B cell (primary cell): ENCODE results near the gene ITPRIPL2. TPM values are rescaled to one million over a fixed set of nuclear protein-coding genes. Genes with fewer than 3 reads are reported as not detected.
A peak's percentile ranks its signal among the peaks of the same experiment; 100 is the strongest.

Experiments used
- ATAC-seq: fragments of 200-7000 bp; cut with Tn5 transposase; one replicate; pipeline ENCODE4 v1.10.0; 2021; ENCODE audit warnings: low read depth, mild to moderate bottlenecking, moderate number of reproducible peaks, moderate library complexity
- CTCF ChIA-PET: fragments of 350-600 bp; sonication (Branson Sonifier 250); formaldehyde crosslinking; loops from one replicate; lab custom pipeline; 2021; ENCODE audit warnings: antibody characterized with exemption, inconsistent platforms; lab: Charles Lee
- POLR2A ChIA-PET: fragments of 350-600 bp; sonication (Branson Sonifier 250); formaldehyde crosslinking; loops from one replicate; lab custom pipeline; 2021; ENCODE audit warnings: antibody characterized with exemption; lab: Charles Lee
- DNase-seq: peaks from one replicate; pipeline ENCODE4 v3.0.0; 2013
- H2AFZ ChIP-seq: 2 replicates; pipeline ENCODE4 v1.6.1; 2012; ENCODE audit warnings: mild to moderate bottlenecking, low read depth, low read length; ENCODE audit not compliant: insufficient read depth, poor library complexity, severe bottlenecking
- H3K27ac ChIP-seq, 2 donors: 1 replicate in 1 of 2; 2 replicates in 1 of 2; pipeline ENCODE4 v1.5.1; 2012 to 2013; ENCODE audit warnings: low read length in 2 of 2, mild to moderate bottlenecking in 2 of 2, moderate library complexity in 1 of 2
- H3K27me3 ChIP-seq, 4 experiments: fragments of 200-600 bp in 1 of 4; sonication (generic) in 1 of 4; replicated peaks in 1 of 4; 1 replicate in 2 of 4; 2 replicates in 2 of 4; pipeline versions ENCODE4 v1.6.1 to v1.7.0; 2013 to 2016; ENCODE audit warnings: low read length in 3 of 4, mild to moderate bottlenecking in 2 of 4, mixed read lengths in 1 of 4, moderate library complexity in 1 of 4; ENCODE audit not compliant: insufficient read depth in 4 of 4, control insufficient read depth in 3 of 4; ENCODE audit errors: control extremely low read depth in 1 of 4
- H3K36me3 ChIP-seq, 2 experiments: replicated peaks in 1 of 2; 1 replicate in 1 of 2; 2 replicates in 1 of 2; pipeline versions ENCODE4 v1.6.1 to v1.7.1; 2013; ENCODE audit warnings: low read length in 1 of 2; ENCODE audit not compliant: insufficient read depth in 2 of 2, control insufficient read depth in 1 of 2; ENCODE audit errors: control extremely low read depth in 1 of 2, extremely low read depth in 1 of 2
- H3K4me1 ChIP-seq, 2 donors: fragments of 200-600 bp in 1 of 2; sonication (generic) in 1 of 2; 1 replicate in 1 of 2; 2 replicates in 1 of 2; pipeline versions ENCODE4 v1.5.1 to v1.6.1; 2013 to 2017; ENCODE audit warnings: low read length in 2 of 2; ENCODE audit not compliant: control insufficient read depth in 2 of 2, insufficient read depth in 2 of 2
- H3K4me2 ChIP-seq: replicated peaks from 2 replicates; pipeline ENCODE3; 2012; ENCODE audit warnings: mild to moderate bottlenecking, low read depth, low read length; ENCODE audit not compliant: poor library complexity, severe bottlenecking
- H3K4me3 ChIP-seq, 5 experiments: fragments of 200-600 bp in 1 of 5; sonication (generic) in 1 of 5; 1 replicate in 3 of 5; 2 replicates in 2 of 5; pipeline versions ENCODE4 v1.5.1 to v1.7.0; 2011 to 2016; ENCODE audit warnings: low read length in 4 of 5, mild to moderate bottlenecking in 4 of 5, low read depth in 2 of 5, control low read depth in 1 of 5, moderate library complexity in 1 of 5; ENCODE audit not compliant: insufficient read depth in 1 of 5; ENCODE audit errors: control extremely low read depth in 1 of 5, extremely low read depth in 1 of 5
- H3K79me2 ChIP-seq: fragments of 200-600 bp; sonication (generic); one replicate; pipeline ENCODE4 v1.6.0; 2016; ENCODE audit warnings: low read length; ENCODE audit not compliant: control insufficient read depth, insufficient read depth
- H3K9ac ChIP-seq: fragments of 200-600 bp; sonication (generic); 2 replicates; pipeline ENCODE4 v1.6.1; 2017; ENCODE audit warnings: mild to moderate bottlenecking, low read length, moderate library complexity
- H3K9me3 ChIP-seq, 3 donors: one replicate each; pipeline versions ENCODE4 v1.6.1 to v1.7.1; 2013; ENCODE audit warnings: low read length in 2 of 3; ENCODE audit not compliant: control insufficient read depth in 2 of 3, insufficient read depth in 1 of 3; ENCODE audit errors: control extremely low read depth in 1 of 3
- H4K20me1 ChIP-seq: 2 replicates; pipeline ENCODE4 v1.6.0; 2012; ENCODE audit warnings: mild to moderate bottlenecking, low read length; ENCODE audit not compliant: insufficient read depth, control insufficient read depth, poor library complexity, severe bottlenecking
- H3K27ac Mint-ChIP-seq: one replicate; pipeline ENCODE4 v1.8.0; 2021; ENCODE audit warnings: mixed read lengths
- H3K27me3 Mint-ChIP-seq: one replicate; pipeline ENCODE4 v1.8.0; 2021; ENCODE audit warnings: mixed read lengths
- H3K4me1 Mint-ChIP-seq: one replicate; pipeline ENCODE4 v1.8.0; 2021; ENCODE audit warnings: mixed read lengths
- H3K4me3 Mint-ChIP-seq: one replicate; pipeline ENCODE4 v1.8.0; 2021; ENCODE audit warnings: mixed read lengths
- H3K9me3 Mint-ChIP-seq: one replicate; pipeline ENCODE4 v1.8.0; 2022; ENCODE audit warnings: mixed read lengths; ENCODE audit not compliant: insufficient read depth
- EZH2 ChIP-seq: IDR thresholded peaks from 2 replicates; pipeline ENCODE4 v1.6.1; 2012; ENCODE audit warnings: borderline replicate concordance, low read depth, mild to moderate bottlenecking, moderate library complexity, low read length; ENCODE audit not compliant: insufficient read depth, poor library complexity, severe bottlenecking
- WGBS: methylation state at CpG from one replicate; pipeline ENCODE4 v1.1.5; 2013; ENCODE audit warnings: missing lambda C conversion rate; ENCODE audit not compliant: insufficient coverage; 5-methylcytosine and 5-hydroxymethylcytosine counted together
- intact Hi-C: fragments of 100-400 bp; cut with micrococcal nuclease; formaldehyde crosslinking; loops from one replicate; pipeline ENCODE4 v1.10.0; 2022
- polyA plus RNA-seq: library from polyadenylated mRNA; depleted of rRNA; stranded (reverse); fragments of >200 nt; gene quantifications from 2 replicates; pipeline ENCODE4 v1.2.3, GENCODE V29; 2012
- total RNA-seq, 2 donors: library from RNA; stranded (reverse); fragments of 120-200 nt in 1 of 2; gene quantifications; 1 replicate in 1 of 2; 2 replicates in 1 of 2; pipeline versions ENCODE4 v1.2.3 to v1.2.4, GENCODE V29; 2013 to 2022
- TF ChIP-seq, protein P1 (sequence below): fragments of 200-600 bp; IDR thresholded peaks from one replicate; pipeline ENCODE4 v1.8.0; 2022; ENCODE audit warnings: antibody characterized with exemption, mild to moderate bottlenecking

ITPRIPL2 gene
- total and polyA plus RNA-seq, 2 donors (not counting 1 experiment from before 2014, with no cell fraction given), result 1.1 to 15.4 TPM

DNA sequence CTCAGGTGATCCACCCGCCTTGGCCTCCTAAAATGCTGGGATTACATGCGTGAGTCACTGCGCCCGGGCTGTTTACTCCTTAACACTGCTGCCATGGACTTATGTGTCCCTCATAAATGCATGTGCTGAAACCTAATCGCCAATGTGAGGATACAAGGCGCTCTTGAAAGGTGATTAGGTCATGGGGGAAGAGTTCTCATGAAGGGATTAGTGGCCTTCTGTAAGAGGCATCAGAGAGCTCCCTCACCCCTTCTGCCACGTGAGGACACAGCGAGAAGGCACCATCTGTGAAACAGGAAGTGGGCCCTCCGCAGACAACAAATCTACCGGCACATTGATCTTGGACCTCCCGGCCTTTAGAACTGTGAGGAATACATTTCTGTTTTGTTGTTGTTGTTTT, 19.1 kb downstream of the ITPRIPL2 start:
- ChIA-PET POLR2A (no interaction called here), CTCF (interaction anchor here (1.2 kb wide), 1 partner anchor 47 kb away, joined by 3 read pairs; no protein-coding TSS in a partner anchor)
- Mint-ChIP-seq H3K27ac (peak overlapping the region; percentile 67), H3K4me1 (peaks cover 39% of the 10 kb centered on the region), H3K4me3 (peak overlapping the region; percentile 40), H3K27me3 (no peaks in the 10 kb centered on the region), H3K9me3 (no peaks in the 10 kb centered on the region)
- Histone ChIP-seq H2AFZ (no peak overlapping the region), H3K4me1 (peaks cover 7 to 26% of the 10 kb centered on the region in 2 donors), H3K4me3 (no peak overlapping the region), H3K9me3 (peaks cover 0 to 4% (median 0%) of the 10 kb centered on the region in 3 donors), H3K36me3 (no peaks in the 10 kb centered on the region), H3K4me2 (no peak overlapping the region), H3K79me2 (no peaks in the 10 kb centered on the region), H3K27me3 (peaks cover 0 to 7% (median 0%) of the 10 kb centered on the region in 4 experiments), H3K9ac (no peak overlapping the region), H3K27ac (no peak overlapping the region), H4K20me1 (no peaks in the 10 kb centered on the region)
- ATAC-seq, result no peak
- TF ChIP-seq, protein P1, sequence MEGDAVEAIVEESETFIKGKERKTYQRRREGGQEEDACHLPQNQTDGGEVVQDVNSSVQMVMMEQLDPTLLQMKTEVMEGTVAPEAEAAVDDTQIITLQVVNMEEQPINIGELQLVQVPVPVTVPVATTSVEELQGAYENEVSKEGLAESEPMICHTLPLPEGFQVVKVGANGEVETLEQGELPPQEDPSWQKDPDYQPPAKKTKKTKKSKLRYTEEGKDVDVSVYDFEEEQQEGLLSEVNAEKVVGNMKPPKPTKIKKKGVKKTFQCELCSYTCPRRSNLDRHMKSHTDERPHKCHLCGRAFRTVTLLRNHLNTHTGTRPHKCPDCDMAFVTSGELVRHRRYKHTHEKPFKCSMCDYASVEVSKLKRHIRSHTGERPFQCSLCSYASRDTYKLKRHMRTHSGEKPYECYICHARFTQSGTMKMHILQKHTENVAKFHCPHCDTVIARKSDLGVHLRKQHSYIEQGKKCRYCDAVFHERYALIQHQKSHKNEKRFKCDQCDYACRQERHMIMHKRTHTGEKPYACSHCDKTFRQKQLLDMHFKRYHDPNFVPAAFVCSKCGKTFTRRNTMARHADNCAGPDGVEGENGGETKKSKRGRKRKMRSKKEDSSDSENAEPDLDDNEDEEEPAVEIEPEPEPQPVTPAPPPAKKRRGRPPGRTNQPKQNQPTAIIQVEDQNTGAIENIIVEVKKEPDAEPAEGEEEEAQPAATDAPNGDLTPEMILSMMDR, result no peak
- no peak for TF ChIP-seq EZH2
- 87% methylated on average over 8 of the region's 11 CpGs for WGBS
- intact Hi-C loops, result no loop called here
- no peak for DNase-seq

DNA sequence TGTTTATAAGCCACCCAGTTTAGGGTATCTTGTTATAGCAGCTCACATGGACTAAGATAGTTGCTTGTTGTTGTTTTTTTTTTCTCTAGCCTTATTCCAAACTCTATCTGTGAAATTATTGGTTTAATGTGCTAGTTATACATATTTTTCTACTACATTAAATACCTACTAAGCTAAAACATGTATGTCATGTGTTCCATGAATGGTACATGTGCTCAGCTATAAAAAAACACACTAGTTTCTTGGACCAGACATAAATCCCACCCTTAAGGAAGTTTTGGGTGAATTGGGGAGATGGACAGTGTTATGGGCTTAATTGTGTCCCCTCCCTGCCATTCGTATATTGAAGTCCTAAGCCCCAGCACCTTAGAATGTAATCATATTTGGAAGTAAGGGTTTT, 19.8 kb downstream of the ITPRIPL2 start:
- H3K4me1 Mint-ChIP-seq, result peaks cover 36% of the 10 kb centered on the region
- WGBS, result no CpG with 5 or more reads among the region's 1 CpG
- H3K27me3 ChIP-seq, result peaks cover 0 to 7% (median 0%) of the 10 kb centered on the region in 4 experiments
- H3K36me3 ChIP-seq, result no peaks in the 10 kb centered on the region
- H3K9me3 ChIP-seq, result peaks cover 0 to 4% (median 0%) of the 10 kb centered on the region in 3 donors
- no peak overlapping the region for H3K27ac ChIP-seq
- H3K4me2 ChIP-seq, result no peak overlapping the region
- no peak overlapping the region for H2AFZ ChIP-seq
- no peaks in the 10 kb centered on the region for H3K79me2 ChIP-seq
- intact Hi-C loops, result no loop called here
- H3K9ac ChIP-seq, result no peak overlapping the region
- no peak for DNase-seq
- POLR2A ChIA-PET, result no interaction called here
- no peak for ATAC-seq
- H4K20me1 ChIP-seq, result no peaks in the 10 kb centered on the region
- H3K9me3 Mint-ChIP-seq, result no peaks in the 10 kb centered on the region
- H3K4me1 ChIP-seq, result peaks cover 7 to 26% of the 10 kb centered on the region in 2 donors
- TF ChIP-seq, protein P1, result no peak
- no peak overlapping the region for H3K4me3 Mint-ChIP-seq
- no peak overlapping the region for H3K4me3 ChIP-seq
- no peaks in the 10 kb centered on the region for H3K27me3 Mint-ChIP-seq
- CTCF ChIA-PET, result interaction anchor here (1.5 kb wide), 1 partner anchor 15 kb away, joined by 4 read pairs; no protein-coding TSS in a partner anchor
- no peak overlapping the region for H3K27ac Mint-ChIP-seq
